HAP-1 (cell line): ENCODE results near the gene SLC6A15.

ENCODE experiments used
- DNase-seq, 2 experiments: peaks; one replicate each; pipeline ENCODE4 v3.0.0-alpha.2; 2016 to 2020; ENCODE audit warnings: low spot score in 2 of 2
- H3K27me3 ChIP-seq: fragments of 250-450 bp; sonication (Bioruptor Pico); 2 replicates; pipeline ENCODE4 v1.5.1; 2020; ENCODE audit warnings: low read depth, mild to moderate bottlenecking, moderate library complexity
- H3K36me3 ChIP-seq: fragments of 250-450 bp; sonication (Bioruptor Pico); replicated peaks from 2 replicates; pipeline ENCODE4 v1.5.1; 2020; ENCODE audit warnings: mild to moderate bottlenecking
- H3K4me1 ChIP-seq: fragments of 250-450 bp; sonication (Bioruptor Pico); 2 replicates; pipeline ENCODE4 v1.5.1; 2020; ENCODE audit warnings: mild to moderate bottlenecking
- H3K4me3 ChIP-seq: fragments of 250-450 bp; sonication (Bioruptor Pico); 2 replicates; pipeline ENCODE4 v1.5.1; 2020; ENCODE audit warnings: mild to moderate bottlenecking, moderate library complexity
- H3K9me3 ChIP-seq: fragments of 250-450 bp; sonication (Bioruptor Pico); 2 replicates; pipeline ENCODE4 v1.5.1; 2020; ENCODE audit warnings: mild to moderate bottlenecking, moderate library complexity
- in situ Hi-C: fragments of 300-500 bp; cut with MboI; formaldehyde crosslinking; loops from 3 replicates; pipeline ENCODE4 v1.14.3; 2020; ENCODE audit warnings: low sequenced_read_pairs, inconsistent platforms, mixed read lengths

SLC6A15 gene

DNA sequence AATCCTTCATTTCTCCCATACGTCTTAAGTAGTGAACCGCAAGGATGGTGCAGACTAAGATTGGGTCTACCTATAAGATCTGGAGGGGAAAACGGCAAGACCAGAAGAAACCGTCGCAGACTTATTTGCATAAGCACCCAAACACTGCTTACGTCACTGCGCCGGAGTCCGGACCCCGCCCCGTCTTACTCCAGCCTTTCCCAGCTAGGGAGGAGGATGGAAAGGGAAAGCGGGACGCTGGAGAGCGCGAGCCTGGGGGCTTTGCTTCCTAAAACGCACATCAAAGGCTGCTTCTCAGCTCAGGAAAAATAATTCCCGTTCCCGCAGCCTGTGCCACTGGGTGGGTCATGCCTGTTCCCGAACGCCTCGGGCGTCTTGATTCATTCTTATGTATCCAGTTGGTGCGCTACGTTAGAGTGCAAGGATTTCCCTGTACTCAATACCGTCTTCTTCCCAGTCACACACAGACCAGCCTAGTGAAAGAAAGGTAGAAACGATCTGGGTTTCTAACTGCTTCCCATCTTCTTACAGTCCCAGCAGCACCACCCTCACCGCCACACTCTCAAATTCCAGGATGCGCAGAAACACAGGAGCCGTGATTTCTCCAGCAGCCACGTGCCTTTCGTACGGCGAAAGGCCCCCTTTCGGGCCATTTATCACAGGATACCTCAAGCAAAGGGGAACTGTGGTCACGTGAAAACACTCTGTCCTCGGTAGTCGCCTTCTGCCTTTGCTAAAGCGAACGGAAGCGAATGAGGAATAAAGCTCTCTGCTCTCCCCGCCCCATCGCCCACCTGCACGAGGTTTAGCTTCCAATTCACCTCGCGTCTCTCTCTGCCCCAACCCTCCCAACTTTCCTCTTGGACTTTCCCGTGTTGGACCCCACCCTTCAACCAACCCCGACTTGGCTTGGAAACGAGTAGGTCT is 1.1 kb downstream of the SLC6A15 start:
- Histone ChIP-seq H3K4me3 (peak overlapping the region; percentile 42), H3K4me1 (no peaks in the 10 kb centered on the region), H3K27me3 (no peaks in the 10 kb centered on the region), H3K36me3 (no peaks in the 10 kb centered on the region), H3K9me3 (no peaks in the 10 kb centered on the region)
- DNase-seq = peak; percentile 78 to 91
- in situ Hi-C loops = no loop called here

DNA sequence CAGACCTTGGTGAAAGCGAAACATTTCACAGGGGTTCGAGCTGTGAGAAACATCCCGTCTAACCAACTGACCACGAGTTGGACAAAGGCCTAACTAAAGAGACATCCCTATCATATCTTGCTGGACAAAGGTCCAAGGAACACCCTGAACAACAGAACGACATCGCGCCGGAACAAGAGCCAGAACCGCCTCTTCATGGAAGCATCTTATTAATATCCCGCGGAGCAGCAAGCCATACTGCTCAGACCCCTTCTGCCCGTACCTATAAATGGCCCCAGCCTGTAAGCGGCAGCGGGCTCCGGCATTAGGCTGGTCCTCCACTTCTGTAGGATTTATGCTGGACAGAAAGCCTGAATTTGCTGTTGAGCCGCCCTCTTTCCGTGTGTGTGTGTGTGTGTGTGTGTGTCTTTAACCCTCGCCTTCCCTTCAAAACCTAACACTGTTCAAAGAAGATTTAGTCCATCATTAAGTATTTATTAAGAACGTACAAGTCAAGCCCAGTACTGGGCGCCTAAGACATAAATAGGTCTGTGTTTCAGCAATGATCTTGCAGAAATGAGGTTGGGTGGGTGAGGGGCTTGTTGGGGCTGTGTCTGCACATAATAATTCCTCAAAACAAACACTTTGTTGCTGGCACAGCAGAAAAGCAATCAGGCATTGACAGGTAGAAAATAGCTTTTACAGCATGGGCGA is 1.9 kb downstream of the SLC6A15 start:
- in situ Hi-C loops = no loop called here
- Histone ChIP-seq H3K27me3 (no peaks in the 10 kb centered on the region), H3K36me3 (no peaks in the 10 kb centered on the region), H3K9me3 (no peaks in the 10 kb centered on the region), H3K4me3 (peak overlapping the region; percentile 42), H3K4me1 (no peaks in the 10 kb centered on the region)
- DNase-seq = peak; percentile 8 to 36

DNA sequence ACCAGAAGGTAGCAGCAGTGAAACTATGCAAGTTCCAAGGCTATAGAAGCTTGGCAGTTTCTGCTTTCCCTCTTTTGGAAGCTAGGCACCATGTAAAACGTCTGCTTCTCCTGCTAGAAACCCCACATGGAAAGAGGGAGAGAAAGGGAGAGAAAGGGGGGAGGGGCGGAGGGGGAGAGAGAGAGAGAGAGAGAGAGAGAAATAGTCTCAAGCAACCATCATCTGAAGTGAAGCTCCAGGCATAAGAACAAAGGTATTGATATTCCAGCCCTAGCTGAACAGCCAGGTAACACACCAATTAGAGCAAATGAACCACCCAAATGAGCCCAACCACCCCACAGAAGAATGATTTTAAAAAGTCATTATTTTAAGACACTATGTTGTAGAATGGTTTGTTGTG is 8.5 kb downstream of the SLC6A15 start:
- no peaks in the 10 kb centered on the region for H3K4me1 ChIP-seq
- H3K9me3 ChIP-seq = no peaks in the 10 kb centered on the region
- H3K36me3 ChIP-seq = no peaks in the 10 kb centered on the region
- in situ Hi-C loops = no loop called here
- H3K27me3 ChIP-seq = no peaks in the 10 kb centered on the region; the same call in 1 of the 2 replicates
- no peak for DNase-seq
- H3K4me3 ChIP-seq = no peak overlapping the region

DNA sequence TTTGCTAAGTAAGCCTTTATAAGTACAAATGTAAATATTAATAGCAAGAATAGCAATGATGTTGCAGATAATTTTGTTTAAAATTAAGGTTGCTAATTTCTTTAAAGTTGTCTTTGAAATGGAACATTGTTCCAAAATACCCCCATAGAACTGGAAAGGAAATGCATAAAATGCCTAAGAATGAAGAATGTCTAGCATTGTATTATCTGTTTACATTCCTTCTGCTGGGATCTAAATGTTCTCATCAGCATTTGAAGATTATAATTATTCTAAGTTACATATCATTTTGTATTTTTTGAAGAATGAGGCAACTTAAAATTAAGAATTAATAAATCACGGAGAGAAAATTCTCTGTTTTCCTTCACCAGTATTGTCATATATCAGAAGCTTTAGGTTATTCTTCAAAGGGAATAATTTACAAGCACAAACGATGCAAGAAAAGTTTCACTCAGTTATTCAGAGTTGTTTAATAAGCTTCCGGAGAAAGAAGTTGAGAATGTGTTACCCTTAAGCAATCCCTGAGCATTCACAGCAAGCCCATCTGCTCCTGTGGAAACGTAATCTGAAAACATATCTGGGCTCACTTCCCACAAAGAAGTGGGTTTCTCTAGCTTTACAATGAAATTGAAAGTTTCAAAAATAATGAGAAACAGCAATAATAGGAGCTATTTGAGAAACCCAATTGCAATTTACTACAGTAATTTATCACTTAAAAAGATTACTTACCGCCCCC is 21.3 kb downstream of the SLC6A15 start:
- no peaks in the 10 kb centered on the region for H3K4me1 ChIP-seq
- H3K27me3 ChIP-seq = no peaks in the 10 kb centered on the region; the same call in 1 of the 2 replicates
- H3K4me3 ChIP-seq = no peak overlapping the region
- no peaks in the 10 kb centered on the region for H3K36me3 ChIP-seq
- DNase-seq = no peak
- in situ Hi-C loops = no loop called here
- H3K9me3 ChIP-seq = no peaks in the 10 kb centered on the region

DNA sequence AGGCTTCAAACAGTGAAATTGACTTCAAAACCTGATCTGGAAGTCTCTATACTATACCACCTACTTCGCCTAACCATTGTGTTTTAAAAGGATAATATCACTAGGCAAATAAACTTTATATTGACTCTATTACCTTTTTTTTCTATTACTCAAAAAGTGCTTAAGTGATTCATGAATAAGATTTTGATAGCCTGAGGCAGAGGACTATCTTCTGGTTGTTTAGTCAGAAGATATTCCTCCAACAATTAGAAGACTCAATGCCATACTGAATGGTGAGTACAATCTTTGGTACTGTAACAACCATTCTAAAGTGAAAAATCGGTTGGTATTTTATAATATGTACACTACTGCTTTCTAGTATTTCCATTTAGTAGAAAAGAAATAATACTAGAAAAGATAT is 22.8 kb downstream of the SLC6A15 start:
- no peaks in the 10 kb centered on the region for H3K36me3 ChIP-seq
- H3K4me1 ChIP-seq = peaks cover 11% of the 10 kb centered on the region
- no peak overlapping the region for H3K4me3 ChIP-seq
- no peaks in the 10 kb centered on the region for H3K9me3 ChIP-seq
- no peak for DNase-seq
- no peaks in the 10 kb centered on the region; the same call in 1 of the 2 replicates for H3K27me3 ChIP-seq
- in situ Hi-C loops = no loop called here

DNA sequence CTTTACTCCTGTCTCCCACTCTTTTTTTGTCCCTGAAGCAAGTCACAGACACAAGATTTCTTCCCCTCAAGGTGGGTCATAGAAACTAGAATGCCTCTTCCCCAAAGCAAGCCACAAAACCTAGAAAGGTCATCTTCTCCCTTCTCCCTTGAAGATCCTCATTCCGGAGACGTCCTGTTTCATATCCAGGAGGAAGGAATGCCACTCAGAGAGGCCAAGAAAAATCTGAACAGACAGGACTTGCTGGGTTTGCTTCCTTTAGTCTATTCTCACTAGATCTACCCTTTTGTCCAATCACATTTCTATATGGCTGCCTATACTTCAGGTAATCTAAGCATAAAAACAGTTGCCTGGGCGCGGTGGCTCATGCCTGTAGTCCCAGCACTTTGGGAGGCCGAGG is 23.7 kb downstream of the SLC6A15 start:
- DNase-seq = no peak
- H3K4me1 ChIP-seq = peaks cover 11% of the 10 kb centered on the region
- H3K4me3 ChIP-seq = no peak overlapping the region
- no peaks in the 10 kb centered on the region for H3K36me3 ChIP-seq
- in situ Hi-C loops = no loop called here
- no peaks in the 10 kb centered on the region for H3K27me3 ChIP-seq
- H3K9me3 ChIP-seq = no peaks in the 10 kb centered on the region

DNA sequence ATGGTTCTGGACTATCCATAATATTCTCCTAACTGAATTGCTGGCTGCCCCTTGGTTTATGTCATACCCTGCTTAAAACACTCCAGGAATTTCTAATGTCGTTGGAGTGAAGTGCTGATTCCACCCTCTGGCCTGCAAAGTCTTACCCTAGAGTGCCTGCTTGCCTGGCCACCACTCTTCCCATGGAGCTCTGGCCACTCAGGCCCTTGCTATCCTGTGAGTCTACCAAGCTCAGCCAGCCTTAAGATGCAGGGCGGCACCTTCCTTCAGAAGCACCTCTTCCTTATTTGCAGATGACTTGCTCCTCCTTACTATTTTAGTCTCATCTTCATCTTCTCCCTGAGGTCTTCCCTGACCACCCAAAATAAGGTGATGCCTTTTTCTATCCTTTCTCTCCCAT is 35.3 kb downstream of the SLC6A15 start:
- no peak for DNase-seq
- no peak overlapping the region for H3K4me3 ChIP-seq
- in situ Hi-C loops = no loop called here

GRCh38 chr12:84875241-84875640 is 37.4 kb downstream of the SLC6A15 start:
- peaks cover 4% of the 10 kb centered on the region; the same call in 1 of the 2 replicates for H3K4me1 ChIP-seq
- H3K4me3 ChIP-seq = no peak overlapping the region
- H3K27me3 ChIP-seq = no peaks in the 10 kb centered on the region
- no peaks in the 10 kb centered on the region for H3K9me3 ChIP-seq
- DNase-seq = peak; percentile 63 to 72
- no peaks in the 10 kb centered on the region for H3K36me3 ChIP-seq
- in situ Hi-C loops = no loop called here

More for the DNA sequence above, 35.3 kb downstream of the SLC6A15 start:
- H3K9me3 ChIP-seq = no peaks in the 10 kb centered on the region
- H3K36me3 ChIP-seq = no peaks in the 10 kb centered on the region
- H3K4me1 ChIP-seq = peaks cover 4% of the 10 kb centered on the region; the same call in 1 of the 2 replicates
- H3K27me3 ChIP-seq = no peaks in the 10 kb centered on the region

GRCh38 chr12:84874825-84875139 is 37.8 kb downstream of the SLC6A15 start:
- Histone ChIP-seq H3K4me1 (peaks cover 4% of the 10 kb centered on the region; the same call in 1 of the 2 replicates), H3K4me3 (no peak overlapping the region), H3K36me3 (no peaks in the 10 kb centered on the region), H3K27me3 (no peaks in the 10 kb centered on the region), H3K9me3 (no peaks in the 10 kb centered on the region)
- in situ Hi-C loops = loop anchor here (5.0 kb wide), 1 partner anchor 153 kb away; no protein-coding TSS in a partner anchor
- DNase-seq = no peak

DNA sequence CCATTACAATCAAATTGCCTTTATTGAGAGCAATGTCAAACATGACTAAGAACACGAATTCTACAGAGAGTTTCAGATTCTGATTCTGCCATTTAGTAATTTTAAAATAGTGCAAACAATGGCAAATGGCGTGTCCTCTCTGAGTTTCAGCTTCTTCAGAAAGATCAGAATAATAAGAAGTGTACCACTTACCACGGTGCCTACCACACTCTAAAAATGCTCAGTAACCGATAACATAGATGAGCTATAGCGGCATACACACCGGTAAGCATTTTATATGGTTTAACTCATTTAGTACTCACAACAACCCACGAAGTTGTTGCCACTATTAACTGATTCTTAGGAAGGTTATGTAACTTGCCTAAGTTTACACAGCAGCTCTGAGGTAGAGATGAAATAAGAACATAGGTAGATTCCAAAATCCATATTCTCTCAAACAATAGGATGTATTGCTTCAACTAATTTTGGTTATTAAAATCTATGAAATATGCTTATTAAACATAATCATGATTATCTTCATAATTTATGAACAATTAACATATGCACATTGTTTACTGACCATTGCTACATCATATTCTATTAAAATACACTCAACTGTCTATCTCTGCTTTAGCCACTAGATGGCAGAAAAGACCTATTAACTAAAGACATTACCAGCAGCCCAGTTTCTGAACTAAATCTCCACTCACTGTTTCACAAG is 38.3 kb downstream of the SLC6A15 start:
- Histone ChIP-seq H3K4me1 (peaks cover 4% of the 10 kb centered on the region; the same call in 1 of the 2 replicates), H3K27me3 (no peaks in the 10 kb centered on the region), H3K36me3 (no peaks in the 10 kb centered on the region), H3K4me3 (no peak overlapping the region), H3K9me3 (no peaks in the 10 kb centered on the region)
- in situ Hi-C loops = loop anchor here (5.0 kb wide), 1 partner anchor 153 kb away; no protein-coding TSS in a partner anchor
- peak in 1 of 2 experiments; percentile 81 for DNase-seq

GRCh38 chr12:84862186-84862585 is 50.4 kb downstream of the SLC6A15 start:
- no peak for DNase-seq
- in situ Hi-C loops = no loop called here
- Histone ChIP-seq H3K27me3 (no peaks in the 10 kb centered on the region), H3K36me3 (no peaks in the 10 kb centered on the region), H3K4me3 (no peak overlapping the region), H3K9me3 (no peaks in the 10 kb centered on the region), H3K4me1 (no peaks in the 10 kb centered on the region)

DNA sequence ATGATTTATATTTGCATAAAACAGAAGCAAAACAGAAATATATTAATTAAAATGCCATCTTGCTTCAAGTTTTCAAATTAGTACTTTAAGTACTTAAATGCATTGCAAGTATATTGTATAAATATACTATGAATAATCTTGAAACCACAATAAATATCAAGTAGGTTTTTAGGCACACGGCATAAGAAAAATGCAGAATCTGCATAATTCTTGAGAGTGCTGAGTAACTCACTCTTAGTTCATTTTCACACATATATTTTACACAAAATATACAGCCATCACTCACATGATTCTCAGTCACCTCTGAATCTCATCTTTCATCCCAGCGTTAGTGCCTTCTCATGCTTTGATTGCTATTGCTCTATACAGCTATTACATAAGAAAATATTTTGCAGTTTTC is 51.9 kb downstream of the SLC6A15 start:
- H3K4me1 ChIP-seq = no peaks in the 10 kb centered on the region
- DNase-seq = no peak
- H3K36me3 ChIP-seq = no peaks in the 10 kb centered on the region
- H3K9me3 ChIP-seq = no peaks in the 10 kb centered on the region
- H3K4me3 ChIP-seq = no peak overlapping the region
- H3K27me3 ChIP-seq = no peaks in the 10 kb centered on the region
- in situ Hi-C loops = no loop called here

GRCh38 chr12:84858796-84859195 is 53.8 kb downstream of the SLC6A15 start:
- DNase-seq = no peak
- Histone ChIP-seq H3K9me3 (no peaks in the 10 kb centered on the region), H3K4me3 (no peak overlapping the region), H3K27me3 (no peaks in the 10 kb centered on the region), H3K4me1 (no peaks in the 10 kb centered on the region), H3K36me3 (no peaks in the 10 kb centered on the region)
- in situ Hi-C loops = no loop called here
